ENCODE measurements around the gene MEAF6.

MEAF6 gene

GRCh38 chr1:37483785-37484184 is 30.8 kb downstream of the MEAF6 start:
- TF ChIP-seq SIN3A (IDR thresholded peaks at IDR 0.05; ENCODE audit: borderline replicate concordance, insufficient read depth, low read length) = no peak
- TF ChIP-seq TAF1 (IDR thresholded peaks at IDR 0.05; ENCODE audit: borderline replicate concordance, insufficient read depth, low read length) = no peak
- TF ChIP-seq POLR2AphosphoS5 (IDR thresholded peaks at IDR 0.05; ENCODE audit: low read depth, low read length) = no peak
- TF ChIP-seq FOXP2 (optimal IDR thresholded peaks at IDR 0.05; ENCODE audit: borderline replicate concordance, extremely low read depth, extremely low read length, insufficient read depth) = no peak
- no peak for TF ChIP-seq REST (IDR thresholded peaks at IDR 0.05; ENCODE audit: insufficient read depth in 1 of 2, low read depth in 2 of 2, low read length in 2 of 2)

GRCh38 chr1:37482796-37483744 is 31.5 kb downstream of the MEAF6 start:
- TF ChIP-seq REST (IDR thresholded peaks at IDR 0.05; ENCODE audit: insufficient read depth in 1 of 2, low read depth in 2 of 2, low read length in 2 of 2) = no peak
- no peak for TF ChIP-seq POLR2AphosphoS5 (IDR thresholded peaks at IDR 0.05; ENCODE audit: low read depth, low read length)
- no peak for TF ChIP-seq FOXP2 (optimal IDR thresholded peaks at IDR 0.05; ENCODE audit: borderline replicate concordance, extremely low read depth, extremely low read length, insufficient read depth)
- no peak for TF ChIP-seq SIN3A (IDR thresholded peaks at IDR 0.05; ENCODE audit: borderline replicate concordance, insufficient read depth, low read length)
- no peak for TF ChIP-seq TAF1 (IDR thresholded peaks at IDR 0.05; ENCODE audit: borderline replicate concordance, insufficient read depth, low read length)

GRCh38 chr1:37482004-37482785 is 32.4 kb downstream of the MEAF6 start:
- TF ChIP-seq TAF1 (IDR thresholded peaks at IDR 0.05; ENCODE audit: borderline replicate concordance, insufficient read depth, low read length) (no peak), SIN3A (IDR thresholded peaks at IDR 0.05; ENCODE audit: borderline replicate concordance, insufficient read depth, low read length) (no peak), POLR2AphosphoS5 (IDR thresholded peaks at IDR 0.05; ENCODE audit: low read depth, low read length) (no peak), FOXP2 (optimal IDR thresholded peaks at IDR 0.05; ENCODE audit: borderline replicate concordance, extremely low read depth, extremely low read length, insufficient read depth) (no peak), REST (IDR thresholded peaks at IDR 0.05; ENCODE audit: insufficient read depth in 1 of 2, low read depth in 2 of 2, low read length in 2 of 2) (no peak)

GRCh38 chr1:37481289-37482003 is 33.1 kb downstream of the MEAF6 start:
- TF ChIP-seq POLR2AphosphoS5 (IDR thresholded peaks at IDR 0.05; ENCODE audit: low read depth, low read length) (no peak), REST (IDR thresholded peaks at IDR 0.05; ENCODE audit: insufficient read depth in 1 of 2, low read depth in 2 of 2, low read length in 2 of 2) (no peak), FOXP2 (optimal IDR thresholded peaks at IDR 0.05; ENCODE audit: borderline replicate concordance, extremely low read depth, extremely low read length, insufficient read depth) (no peak), TAF1 (IDR thresholded peaks at IDR 0.05; ENCODE audit: borderline replicate concordance, insufficient read depth, low read length) (no peak), SIN3A (IDR thresholded peaks at IDR 0.05; ENCODE audit: borderline replicate concordance, insufficient read depth, low read length) (no peak)

All from PFSK-1 (cell line).